IPS-NIHi7 (cell line): ENCODE measurements around the gene FFAR3.
"Not testable (repeated sequence)": the region's sequence is repeated elsewhere in the genome, so short reads cannot be mapped to it uniquely, and the experiment has no call there.

ENCODE experiments used
- DNase-seq: peaks from one replicate; pipeline ENCODE4 v3.0.0; 2012; ENCODE audit warnings: mixed read lengths; ENCODE audit errors: extremely low spot score

The FFAR3 gene

GRCh38 chr19:35401416-35401815, 43.2 kb downstream of the FFAR3 start:
- not testable (repeated sequence) for DNase-seq

- DNase-seq, result no peak
Observed at GRCh38 chr19:35403116-35403760, 45.0 kb downstream of the FFAR3 start.

GRCh38 chr19:35404879-35405622, 46.8 kb downstream of the FFAR3 start:
- no peak for DNase-seq

- no peak for DNase-seq
Observed at GRCh38 chr19:35407619-35408018, 49.4 kb downstream of the FFAR3 start.

GRCh38 chr19:35408284-35409171, 50.3 kb downstream of the FFAR3 start:
- DNase-seq, result no peak

- DNase-seq, result no peak
Observed at GRCh38 chr19:35409191-35409590, 50.9 kb downstream of the FFAR3 start.
